Measurements from ENCODE around the gene CSRP3.

GRCh38 chr11:19242179-19242932 lies 40.6 kb upstream of the CSRP3 start:
- no peak for TF ChIP-seq POLR2A (IDR thresholded peaks at IDR 0.05; ENCODE audit: low read length)
- no peak for TF ChIP-seq GATA1 (IDR thresholded peaks at IDR 0.05; ENCODE audit: low read depth, low read length)
